A673 (cell line): ENCODE data around the gene ADPRS.

Experiments
- EZH2 ChIP-seq: fragments of 200-600 bp; sonication (generic); IDR thresholded peaks from 2 replicates; pipeline ENCODE4 v1.6.1; 2017; ENCODE audit warnings: borderline replicate concordance, low read depth, mild to moderate bottlenecking, mixed read lengths, antibody characterized with exemption, low read length; ENCODE audit not compliant: poor library complexity, severe bottlenecking
- TF ChIP-seq, protein P1 (sequence below): fragments of 300-800, 200-600 bp; sonication (generic); conservative IDR thresholded peaks from 2 replicates; pipeline ENCODE4 v1.5.1; 2017; ENCODE audit warnings: low read depth, mild to moderate bottlenecking, antibody characterized with exemption, low read length, moderate library complexity, mixed read lengths

GRCh38 chr1:36136535-36136934, 47.8 kb downstream of the ADPRS start:
- TF ChIP-seq, protein P1, sequence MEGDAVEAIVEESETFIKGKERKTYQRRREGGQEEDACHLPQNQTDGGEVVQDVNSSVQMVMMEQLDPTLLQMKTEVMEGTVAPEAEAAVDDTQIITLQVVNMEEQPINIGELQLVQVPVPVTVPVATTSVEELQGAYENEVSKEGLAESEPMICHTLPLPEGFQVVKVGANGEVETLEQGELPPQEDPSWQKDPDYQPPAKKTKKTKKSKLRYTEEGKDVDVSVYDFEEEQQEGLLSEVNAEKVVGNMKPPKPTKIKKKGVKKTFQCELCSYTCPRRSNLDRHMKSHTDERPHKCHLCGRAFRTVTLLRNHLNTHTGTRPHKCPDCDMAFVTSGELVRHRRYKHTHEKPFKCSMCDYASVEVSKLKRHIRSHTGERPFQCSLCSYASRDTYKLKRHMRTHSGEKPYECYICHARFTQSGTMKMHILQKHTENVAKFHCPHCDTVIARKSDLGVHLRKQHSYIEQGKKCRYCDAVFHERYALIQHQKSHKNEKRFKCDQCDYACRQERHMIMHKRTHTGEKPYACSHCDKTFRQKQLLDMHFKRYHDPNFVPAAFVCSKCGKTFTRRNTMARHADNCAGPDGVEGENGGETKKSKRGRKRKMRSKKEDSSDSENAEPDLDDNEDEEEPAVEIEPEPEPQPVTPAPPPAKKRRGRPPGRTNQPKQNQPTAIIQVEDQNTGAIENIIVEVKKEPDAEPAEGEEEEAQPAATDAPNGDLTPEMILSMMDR = no peak
- TF ChIP-seq EZH2 = no peak
